B cell (primary cell): ENCODE measurements around the gene BBC3. TPM values are rescaled to one million over a fixed set of nuclear protein-coding genes. Genes with fewer than 3 reads are reported as not detected.

Source experiments
- ATAC-seq: fragments of 200-7000 bp; cut with Tn5 transposase; one replicate; pipeline ENCODE4 v1.10.0; 2021; ENCODE audit warnings: low read depth, mild to moderate bottlenecking, moderate number of reproducible peaks, moderate library complexity
- CTCF ChIA-PET: fragments of 350-600 bp; sonication (Branson Sonifier 250); formaldehyde crosslinking; loops from one replicate; lab custom pipeline; 2021; ENCODE audit warnings: antibody characterized with exemption, inconsistent platforms; lab: Charles Lee
- POLR2A ChIA-PET: fragments of 350-600 bp; sonication (Branson Sonifier 250); formaldehyde crosslinking; loops from one replicate; lab custom pipeline; 2021; ENCODE audit warnings: antibody characterized with exemption; lab: Charles Lee
- DNase-seq: peaks from one replicate; pipeline ENCODE4 v3.0.0; 2013
- H2AFZ ChIP-seq: 2 replicates; pipeline ENCODE4 v1.6.1; 2012; ENCODE audit warnings: mild to moderate bottlenecking, low read depth, low read length; ENCODE audit not compliant: insufficient read depth, poor library complexity, severe bottlenecking
- H3K27ac ChIP-seq, 2 donors: 1 replicate in 1 of 2; 2 replicates in 1 of 2; pipeline ENCODE4 v1.5.1; 2012 to 2013; ENCODE audit warnings: low read length in 2 of 2, mild to moderate bottlenecking in 2 of 2, moderate library complexity in 1 of 2
- H3K27me3 ChIP-seq, 4 experiments: fragments of 200-600 bp in 1 of 4; sonication (generic) in 1 of 4; replicated peaks in 1 of 4; 1 replicate in 2 of 4; 2 replicates in 2 of 4; pipeline versions ENCODE4 v1.6.1 to v1.7.0; 2013 to 2016; ENCODE audit warnings: low read length in 3 of 4, mild to moderate bottlenecking in 2 of 4, mixed read lengths in 1 of 4, moderate library complexity in 1 of 4; ENCODE audit not compliant: insufficient read depth in 4 of 4, control insufficient read depth in 3 of 4; ENCODE audit errors: control extremely low read depth in 1 of 4
- H3K36me3 ChIP-seq, 2 experiments: replicated peaks in 1 of 2; 1 replicate in 1 of 2; 2 replicates in 1 of 2; pipeline versions ENCODE4 v1.6.1 to v1.7.1; 2013; ENCODE audit warnings: low read length in 1 of 2; ENCODE audit not compliant: insufficient read depth in 2 of 2, control insufficient read depth in 1 of 2; ENCODE audit errors: control extremely low read depth in 1 of 2, extremely low read depth in 1 of 2
- H3K4me1 ChIP-seq, 2 donors: fragments of 200-600 bp in 1 of 2; sonication (generic) in 1 of 2; 1 replicate in 1 of 2; 2 replicates in 1 of 2; pipeline versions ENCODE4 v1.5.1 to v1.6.1; 2013 to 2017; ENCODE audit warnings: low read length in 2 of 2; ENCODE audit not compliant: control insufficient read depth in 2 of 2, insufficient read depth in 2 of 2
- H3K4me2 ChIP-seq: replicated peaks from 2 replicates; pipeline ENCODE3; 2012; ENCODE audit warnings: mild to moderate bottlenecking, low read depth, low read length; ENCODE audit not compliant: poor library complexity, severe bottlenecking
- H3K4me3 ChIP-seq, 5 experiments: fragments of 200-600 bp in 1 of 5; sonication (generic) in 1 of 5; 1 replicate in 3 of 5; 2 replicates in 2 of 5; pipeline versions ENCODE4 v1.5.1 to v1.7.0; 2011 to 2016; ENCODE audit warnings: low read length in 4 of 5, mild to moderate bottlenecking in 4 of 5, low read depth in 2 of 5, control low read depth in 1 of 5, moderate library complexity in 1 of 5; ENCODE audit not compliant: insufficient read depth in 1 of 5; ENCODE audit errors: control extremely low read depth in 1 of 5, extremely low read depth in 1 of 5
- H3K79me2 ChIP-seq: fragments of 200-600 bp; sonication (generic); one replicate; pipeline ENCODE4 v1.6.0; 2016; ENCODE audit warnings: low read length; ENCODE audit not compliant: control insufficient read depth, insufficient read depth
- H3K9ac ChIP-seq: fragments of 200-600 bp; sonication (generic); 2 replicates; pipeline ENCODE4 v1.6.1; 2017; ENCODE audit warnings: mild to moderate bottlenecking, low read length, moderate library complexity
- H3K9me3 ChIP-seq, 3 donors: one replicate each; pipeline versions ENCODE4 v1.6.1 to v1.7.1; 2013; ENCODE audit warnings: low read length in 2 of 3; ENCODE audit not compliant: control insufficient read depth in 2 of 3, insufficient read depth in 1 of 3; ENCODE audit errors: control extremely low read depth in 1 of 3
- H4K20me1 ChIP-seq: 2 replicates; pipeline ENCODE4 v1.6.0; 2012; ENCODE audit warnings: mild to moderate bottlenecking, low read length; ENCODE audit not compliant: insufficient read depth, control insufficient read depth, poor library complexity, severe bottlenecking
- H3K27ac Mint-ChIP-seq: one replicate; pipeline ENCODE4 v1.8.0; 2021; ENCODE audit warnings: mixed read lengths
- H3K27me3 Mint-ChIP-seq: one replicate; pipeline ENCODE4 v1.8.0; 2021; ENCODE audit warnings: mixed read lengths
- H3K4me1 Mint-ChIP-seq: one replicate; pipeline ENCODE4 v1.8.0; 2021; ENCODE audit warnings: mixed read lengths
- H3K4me3 Mint-ChIP-seq: one replicate; pipeline ENCODE4 v1.8.0; 2021; ENCODE audit warnings: mixed read lengths
- H3K9me3 Mint-ChIP-seq: one replicate; pipeline ENCODE4 v1.8.0; 2022; ENCODE audit warnings: mixed read lengths; ENCODE audit not compliant: insufficient read depth
- EZH2 ChIP-seq: IDR thresholded peaks from 2 replicates; pipeline ENCODE4 v1.6.1; 2012; ENCODE audit warnings: borderline replicate concordance, low read depth, mild to moderate bottlenecking, moderate library complexity, low read length; ENCODE audit not compliant: insufficient read depth, poor library complexity, severe bottlenecking
- WGBS: methylation state at CpG from one replicate; pipeline ENCODE4 v1.1.5; 2013; ENCODE audit warnings: missing lambda C conversion rate; ENCODE audit not compliant: insufficient coverage; 5-methylcytosine and 5-hydroxymethylcytosine counted together
- intact Hi-C: fragments of 100-400 bp; cut with micrococcal nuclease; formaldehyde crosslinking; loops from one replicate; pipeline ENCODE4 v1.10.0; 2022
- polyA plus RNA-seq: library from polyadenylated mRNA; depleted of rRNA; stranded (reverse); fragments of >200 nt; gene quantifications from 2 replicates; pipeline ENCODE4 v1.2.3, GENCODE V29; 2012
- total RNA-seq, 2 donors: library from RNA; stranded (reverse); fragments of 120-200 nt in 1 of 2; gene quantifications; 1 replicate in 1 of 2; 2 replicates in 1 of 2; pipeline versions ENCODE4 v1.2.3 to v1.2.4, GENCODE V29; 2013 to 2022
- TF ChIP-seq, protein P1 (sequence below): fragments of 200-600 bp; IDR thresholded peaks from one replicate; pipeline ENCODE4 v1.8.0; 2022; ENCODE audit warnings: antibody characterized with exemption, mild to moderate bottlenecking

Gene BBC3
- total and polyA plus RNA-seq, 2 donors (not counting 1 experiment from before 2014, with no cell fraction given) = 10.2 to 17.8 TPM

DNA sequence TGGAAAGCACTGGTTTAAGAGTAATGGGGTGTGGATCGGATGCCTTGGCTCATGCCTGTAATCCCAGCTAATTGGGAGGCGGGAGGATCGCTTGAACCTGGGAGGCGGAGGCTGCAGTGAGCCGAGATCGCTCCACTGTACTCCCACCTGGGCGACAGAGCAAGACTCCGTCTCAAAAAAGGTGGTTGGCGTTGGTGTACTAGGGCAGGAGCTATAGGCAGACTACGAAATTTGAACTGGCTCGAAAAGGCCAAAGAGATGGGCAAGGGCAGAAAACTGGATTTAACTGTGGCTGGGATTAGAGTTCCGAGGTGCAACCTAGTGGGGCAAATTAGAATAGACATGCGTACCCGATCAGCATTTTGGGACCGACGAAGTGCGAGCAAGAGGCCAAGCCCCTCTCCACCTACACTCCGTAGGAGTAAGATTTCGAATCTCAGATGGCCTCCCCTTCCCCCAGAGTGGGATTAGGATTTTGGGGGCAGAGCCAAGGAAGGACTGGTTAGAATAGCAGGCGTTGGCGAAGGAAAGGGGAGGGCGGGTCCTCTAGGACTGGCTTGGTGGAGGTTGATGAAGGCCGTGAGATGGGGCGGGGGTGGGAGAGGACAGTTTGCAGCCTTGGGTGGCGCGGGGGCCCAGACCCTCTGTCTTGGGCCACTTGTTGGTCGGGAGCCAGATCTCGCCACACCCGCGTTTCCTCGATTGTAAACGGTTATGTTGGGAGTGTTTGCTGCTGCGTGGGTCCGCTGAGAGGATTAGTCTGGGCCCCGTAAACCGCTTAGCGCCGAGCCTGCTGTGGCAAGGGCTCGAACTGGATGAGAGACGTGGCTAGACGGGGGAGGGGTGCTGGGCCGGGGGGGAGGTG is 41.7 kb upstream of the BBC3 start:
- CTCF ChIA-PET = interaction anchor here (0.9 kb wide), 1 partner anchor 62 kb away, joined by 3 read pairs; no protein-coding TSS in a partner anchor
- Mint-ChIP-seq H3K27me3 (no peaks in the 10 kb centered on the region), H3K4me3 (peak overlapping the region; percentile 97), H3K4me1 (peaks cover 22% of the 10 kb centered on the region), H3K27ac (peak overlapping the region; percentile 82), H3K9me3 (no peaks in the 10 kb centered on the region)
- Histone ChIP-seq H3K27me3 (no peaks in the 10 kb centered on the region), H3K4me3 (peak overlapping the region in 4 of 5 experiments; percentile 85 to 99 (median 97)), H3K79me2 (no peaks in the 10 kb centered on the region), H4K20me1 (peaks cover 17% of the 10 kb centered on the region), H3K27ac (peak overlapping the region; percentile 41 to 98), H3K9ac (peak overlapping the region; percentile 100), H3K9me3 (no peaks in the 10 kb centered on the region), H3K36me3 (peaks cover 0 to 16% of the 10 kb centered on the region in 2 experiments), H3K4me2 (peak overlapping the region; percentile 100), H3K4me1 (peaks cover 12 to 22% of the 10 kb centered on the region in 2 donors), H2AFZ (peak overlapping the region; percentile 64)
- 39% methylated on average over 35 of the region's 42 CpGs for WGBS
- TF ChIP-seq EZH2 = no peak
- TF ChIP-seq, protein P1, sequence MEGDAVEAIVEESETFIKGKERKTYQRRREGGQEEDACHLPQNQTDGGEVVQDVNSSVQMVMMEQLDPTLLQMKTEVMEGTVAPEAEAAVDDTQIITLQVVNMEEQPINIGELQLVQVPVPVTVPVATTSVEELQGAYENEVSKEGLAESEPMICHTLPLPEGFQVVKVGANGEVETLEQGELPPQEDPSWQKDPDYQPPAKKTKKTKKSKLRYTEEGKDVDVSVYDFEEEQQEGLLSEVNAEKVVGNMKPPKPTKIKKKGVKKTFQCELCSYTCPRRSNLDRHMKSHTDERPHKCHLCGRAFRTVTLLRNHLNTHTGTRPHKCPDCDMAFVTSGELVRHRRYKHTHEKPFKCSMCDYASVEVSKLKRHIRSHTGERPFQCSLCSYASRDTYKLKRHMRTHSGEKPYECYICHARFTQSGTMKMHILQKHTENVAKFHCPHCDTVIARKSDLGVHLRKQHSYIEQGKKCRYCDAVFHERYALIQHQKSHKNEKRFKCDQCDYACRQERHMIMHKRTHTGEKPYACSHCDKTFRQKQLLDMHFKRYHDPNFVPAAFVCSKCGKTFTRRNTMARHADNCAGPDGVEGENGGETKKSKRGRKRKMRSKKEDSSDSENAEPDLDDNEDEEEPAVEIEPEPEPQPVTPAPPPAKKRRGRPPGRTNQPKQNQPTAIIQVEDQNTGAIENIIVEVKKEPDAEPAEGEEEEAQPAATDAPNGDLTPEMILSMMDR = no peak
- intact Hi-C loops = loop anchor here (1.0 to 10.0 kb wide), 4 partner anchors 15 to 1365 kb away; partner anchors contain the start of genes BICRA, DBP and SLC1A5
- DNase-seq = no peak
- POLR2A ChIA-PET = interaction anchor here (4.1 kb wide), 1 partner anchor 16 kb away, joined by 74 read pairs; the partner anchor contains the start of gene CCDC9
- ATAC-seq = no peak

GRCh38 chr19:47271949-47272348 is 41.0 kb upstream of the BBC3 start:
- no peak overlapping the region for H3K27ac Mint-ChIP-seq
- CTCF ChIA-PET = interaction anchor here (0.9 kb wide), 1 partner anchor 61 kb away, joined by 3 read pairs; no protein-coding TSS in a partner anchor

More at GRCh38 chr19:47271949-47272348, 41.0 kb upstream of the BBC3 start:
- no peak overlapping the region for H3K4me3 ChIP-seq
- TF ChIP-seq EZH2 = no peak
- TF ChIP-seq, protein P1 = no peak
- H3K36me3 ChIP-seq = peaks cover 0 to 19% of the 10 kb centered on the region in 2 experiments
- Mint-ChIP-seq H3K4me3 (peak overlapping the region; percentile 97), H3K4me1 (peaks cover 22% of the 10 kb centered on the region), H3K27me3 (no peaks in the 10 kb centered on the region), H3K9me3 (no peaks in the 10 kb centered on the region)
- H3K4me2 ChIP-seq = no peak overlapping the region
- H3K27ac ChIP-seq = no peak overlapping the region
- POLR2A ChIA-PET = interaction anchor here (4.1 kb wide), 1 partner anchor 15 kb away, joined by 74 read pairs; the partner anchor contains the start of gene CCDC9
- DNase-seq (no peak), ATAC-seq (no peak)
- no peak overlapping the region for H2AFZ ChIP-seq
- intact Hi-C loops = loop anchor here (5.0 to 10.0 kb wide), 3 partner anchors 333 to 1365 kb away; partner anchors contain the start of genes BICRA, DBP and SLC1A5
- WGBS = 87% methylated on average over 6 of the region's 6 CpGs
- no peaks in the 10 kb centered on the region for H3K9me3 ChIP-seq
- H3K27me3 ChIP-seq = no peaks in the 10 kb centered on the region
- peaks cover 17% of the 10 kb centered on the region for H4K20me1 ChIP-seq
- peaks cover 12 to 22% of the 10 kb centered on the region in 2 donors for H3K4me1 ChIP-seq
- H3K79me2 ChIP-seq = no peaks in the 10 kb centered on the region
- H3K9ac ChIP-seq = no peak overlapping the region
